Stimulated activated naive CD8-positive, alpha-beta T cell treated with anti-CD3 and anti-CD28 coated beads, Interleukin-15, amount 100 ng/mL, for 72 hours (primary cell): ENCODE results near the gene MAP3K5.
"Not testable (repeated sequence)": the region's sequence is repeated elsewhere in the genome, so short reads cannot be mapped to it uniquely, and the experiment has no call there.

ENCODE experiments used
- ATAC-seq: fragments of 150-1000 bp; cut with Tn5 transposase; 2 replicates; pipeline ENCODE4 v1.10.0; 2021; ENCODE audit warnings: mild to moderate bottlenecking, moderate library complexity
- DNase-seq, 2 donors: peaks; one replicate each; pipeline ENCODE4 v3.0.0; 2021 to 2022
- H3K27ac Mint-ChIP-seq, 2 donors: one replicate each; pipeline ENCODE4 v1.8.0; 2022; ENCODE audit warnings: mild to moderate bottlenecking in 2 of 2, mixed read lengths in 2 of 2, moderate library complexity in 2 of 2
- H3K27me3 Mint-ChIP-seq: one replicate; pipeline ENCODE4 v1.8.0; 2022; ENCODE audit warnings: mixed read lengths
- H3K4me1 Mint-ChIP-seq: one replicate; pipeline ENCODE4 v1.8.0; 2022; ENCODE audit warnings: mild to moderate bottlenecking, mixed read lengths
- H3K4me3 Mint-ChIP-seq, 2 donors: one replicate each; pipeline ENCODE4 v1.8.0; 2022; ENCODE audit warnings: mild to moderate bottlenecking in 2 of 2, mixed read lengths in 2 of 2, moderate library complexity in 1 of 2
- H3K9me3 Mint-ChIP-seq, 2 donors: one replicate each; pipeline ENCODE4 v1.8.0; 2022; ENCODE audit warnings: mixed read lengths in 2 of 2

MAP3K5 gene

GRCh38 chr6:136792410-136793262 is at the start of gene MAP3K5:
TSS of gene MAP3K5 (minus strand) at chr6:136792477. CDS start at chr6:136792157, 320 bp downstream.
- Mint-ChIP-seq H3K27me3 (no peaks in the 10 kb centered on the region), H3K4me1 (peaks cover 36% of the 10 kb centered on the region), H3K9me3 (no peaks in the 10 kb centered on the region), H3K27ac (peak within 1 kb of the TSS; percentile 90 to 93), H3K4me3 (peak within 1 kb of the TSS; percentile 91 to 94)
- peak; percentile 94 to 96 for DNase-seq
- peak; percentile 85 for ATAC-seq

DNA sequence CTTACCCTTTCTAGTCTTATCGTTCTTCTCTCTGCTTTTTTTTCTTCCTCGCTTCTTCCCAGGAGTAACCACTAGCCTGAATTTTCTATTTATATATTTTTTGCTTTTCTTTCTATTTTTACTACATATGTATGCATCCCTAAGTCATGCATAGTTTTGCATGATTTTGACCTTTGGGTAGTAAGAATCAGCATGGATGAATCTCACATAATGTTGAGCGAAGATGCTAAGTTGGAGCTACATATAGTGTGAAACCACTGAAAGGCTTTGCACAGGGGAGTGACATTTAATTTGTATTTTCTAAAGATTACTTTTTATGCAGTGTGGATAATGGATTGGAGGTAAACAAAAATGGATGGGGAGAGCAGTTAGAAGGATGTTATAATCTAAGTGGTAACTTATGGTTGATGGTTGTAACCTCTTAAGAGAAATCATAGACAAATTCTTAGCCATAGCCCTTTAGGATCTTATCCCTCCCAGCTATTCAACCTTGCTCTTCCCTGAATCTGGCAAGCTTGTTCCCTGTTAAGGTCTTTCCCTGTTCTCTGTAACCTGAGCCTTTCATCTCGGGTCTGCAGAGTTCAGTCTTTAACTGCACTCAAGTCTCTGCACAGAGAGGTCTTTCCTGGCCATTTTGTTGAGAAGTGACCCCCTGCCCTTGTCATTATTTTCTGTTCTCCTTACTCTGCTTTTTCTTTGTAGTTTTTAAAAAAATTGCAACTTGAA is 48.2 kb upstream of the MAP3K5 start:
- H3K9me3 Mint-ChIP-seq: no peaks in the 10 kb centered on the region
- no peak for DNase-seq
- ATAC-seq: no peak
- H3K27ac Mint-ChIP-seq: no peak overlapping the region
- H3K27me3 Mint-ChIP-seq: no peaks in the 10 kb centered on the region
- no peak overlapping the region for H3K4me3 Mint-ChIP-seq
- H3K4me1 Mint-ChIP-seq: no peaks in the 10 kb centered on the region

- Mint-ChIP-seq H3K27me3 (no peaks in the 10 kb centered on the region), H3K4me1 (no peaks in the 10 kb centered on the region), H3K4me3 (no peak overlapping the region), H3K27ac (no peak overlapping the region), H3K9me3 (peaks cover 15 to 24% of the 10 kb centered on the region in 2 donors)
- ATAC-seq (no peak), DNase-seq (no peak)
These were observed 39.7 kb upstream of the MAP3K5 start for GRCh38 chr6:136831873-136832562.

GRCh38 chr6:136826216-136826615 is 33.9 kb upstream of the MAP3K5 start:
- ATAC-seq: no peak
- H3K4me3 Mint-ChIP-seq: no peak overlapping the region
- no peak for DNase-seq
- peak overlapping the region in 1 of 2 donors; percentile 30 for H3K27ac Mint-ChIP-seq
- peaks cover 4 to 5% of the 10 kb centered on the region in 2 donors for H3K9me3 Mint-ChIP-seq
- no peaks in the 10 kb centered on the region for H3K27me3 Mint-ChIP-seq
- peaks cover 31% of the 10 kb centered on the region for H3K4me1 Mint-ChIP-seq

- no peaks in the 10 kb centered on the region for H3K9me3 Mint-ChIP-seq
- H3K4me3 Mint-ChIP-seq: peak overlapping the region; percentile 88 to 98
- no peaks in the 10 kb centered on the region for H3K27me3 Mint-ChIP-seq
- peak overlapping the region; percentile 65 to 87 for H3K27ac Mint-ChIP-seq
- ATAC-seq (no peak), DNase-seq (peak in 1 of 2 donors; percentile 2)
- peaks cover 31% of the 10 kb centered on the region for H3K4me1 Mint-ChIP-seq
These were observed 30.9 kb upstream of the MAP3K5 start for GRCh38 chr6:136823128-136823660.

DNA sequence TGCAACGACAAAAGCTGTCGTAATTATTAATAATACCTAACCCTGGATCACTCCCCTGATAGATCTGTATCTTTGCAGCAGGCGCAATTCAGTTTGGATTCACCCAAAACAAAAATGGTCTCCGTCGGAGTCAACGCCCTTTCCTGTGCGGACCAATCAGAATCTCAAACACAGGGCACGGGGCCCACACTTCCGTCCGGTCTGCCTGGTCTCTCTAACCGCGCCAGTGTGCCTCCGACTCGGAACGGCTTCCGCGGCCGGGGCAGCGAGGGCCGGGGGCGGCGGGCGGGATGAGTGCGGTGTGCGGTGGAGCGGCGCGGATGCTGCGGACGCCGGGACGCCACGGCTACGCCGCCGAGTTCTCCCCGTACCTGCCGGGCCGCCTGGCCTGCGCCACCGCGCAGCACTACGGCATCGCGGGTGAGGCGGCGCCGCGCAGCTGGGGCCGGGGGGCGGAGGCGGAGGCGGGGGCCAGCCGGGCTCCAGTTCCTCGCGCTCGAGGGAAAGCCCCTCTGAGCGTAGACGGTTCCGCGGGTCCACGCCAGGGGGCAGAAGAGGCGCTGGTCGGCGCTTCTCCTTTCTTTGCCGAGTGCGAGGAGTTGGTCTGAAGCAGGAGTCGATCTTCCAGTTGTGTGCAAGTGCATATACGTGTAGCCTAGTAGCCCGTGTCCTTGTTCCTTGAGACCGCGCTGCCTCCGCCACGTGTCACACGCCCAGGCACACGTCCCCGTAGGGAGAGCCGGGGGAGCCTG is 30.3 kb upstream of the MAP3K5 start, which contains the start of gene PEX7:
PEX7 (plus strand) TSS at position 217 of the 752 bp plus-strand sequence; CDS start at position 291, 74 bp downstream.
- DNase-seq: peak; percentile 89 to 91
- Mint-ChIP-seq H3K27me3 (no peaks in the 10 kb centered on the region), H3K9me3 (no peaks in the 10 kb centered on the region), H3K27ac (peak within 1 kb of the TSS; percentile 92 to 99), H3K4me1 (peaks cover 31% of the 10 kb centered on the region), H3K4me3 (peak within 1 kb of the TSS; percentile 91 to 98)
- ATAC-seq: peak; percentile 97

DNA sequence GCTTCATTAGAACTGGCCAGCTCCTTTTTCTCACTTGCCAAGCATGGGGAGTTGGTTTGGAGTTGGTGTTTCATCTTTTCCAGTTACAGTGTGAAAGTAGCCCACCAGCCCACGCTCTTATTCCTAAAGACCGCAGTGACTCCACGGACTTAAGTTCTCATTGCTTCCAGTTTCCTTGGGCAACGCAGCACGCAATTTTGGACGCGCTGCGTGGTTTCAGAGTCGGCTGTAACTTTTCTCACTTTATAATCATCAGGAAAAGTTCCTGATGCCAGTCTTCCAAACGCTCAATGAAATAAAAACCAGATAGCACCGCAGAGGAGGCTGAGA is 29.7 kb upstream of the MAP3K5 start:
- peaks cover 5% of the 10 kb centered on the region for H3K27me3 Mint-ChIP-seq
- ATAC-seq (peak; percentile 1), DNase-seq (no peak)
- peak overlapping the region; percentile 91 to 98 for H3K4me3 Mint-ChIP-seq
- no peaks in the 10 kb centered on the region for H3K9me3 Mint-ChIP-seq
- H3K27ac Mint-ChIP-seq: peak overlapping the region; percentile 92 to 99
- peaks cover 31% of the 10 kb centered on the region for H3K4me1 Mint-ChIP-seq

- ATAC-seq (no peak), DNase-seq (no peak)
- no peak overlapping the region for H3K27ac Mint-ChIP-seq
- H3K4me3 Mint-ChIP-seq: no peak overlapping the region
- H3K27me3 Mint-ChIP-seq: peaks cover 6% of the 10 kb centered on the region
- H3K9me3 Mint-ChIP-seq: no peaks in the 10 kb centered on the region
- H3K4me1 Mint-ChIP-seq: peaks cover 24% of the 10 kb centered on the region
These were observed 28.3 kb upstream of the MAP3K5 start for GRCh38 chr6:136820561-136820960.

DNA sequence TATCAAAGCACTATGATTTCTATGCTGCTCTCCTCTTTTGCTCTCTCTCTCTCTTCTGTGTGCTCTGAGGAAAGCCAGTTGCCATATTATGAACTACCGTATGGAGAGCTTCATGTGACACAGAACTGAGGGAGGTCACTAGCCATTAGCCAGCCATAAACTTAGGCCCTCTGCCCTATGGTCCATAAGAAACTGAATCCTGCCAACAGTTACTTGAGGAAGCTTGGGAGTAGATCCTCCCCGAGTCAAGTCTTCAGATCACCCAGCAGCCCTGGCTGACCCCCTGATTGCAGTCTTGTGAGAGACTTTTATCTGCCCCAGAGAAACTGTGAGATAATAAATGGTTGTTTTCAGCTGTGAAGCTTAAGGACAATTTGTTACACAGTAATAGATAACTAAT is 24.4 kb upstream of the MAP3K5 start:
- no peak for ATAC-seq
- Mint-ChIP-seq H3K27ac (no peak overlapping the region), H3K9me3 (no peaks in the 10 kb centered on the region), H3K27me3 (peaks cover 6% of the 10 kb centered on the region), H3K4me3 (no peak overlapping the region), H3K4me1 (peaks cover under 1% of the 10 kb centered on the region)
- no peak for DNase-seq

- not testable (repeated sequence) for H3K27ac Mint-ChIP-seq, H3K4me1 Mint-ChIP-seq, ATAC-seq, H3K9me3 Mint-ChIP-seq, DNase-seq, H3K27me3 Mint-ChIP-seq, H3K4me3 Mint-ChIP-seq
These were observed 23.3 kb upstream of the MAP3K5 start for GRCh38 chr6:136815608-136816007.

DNA sequence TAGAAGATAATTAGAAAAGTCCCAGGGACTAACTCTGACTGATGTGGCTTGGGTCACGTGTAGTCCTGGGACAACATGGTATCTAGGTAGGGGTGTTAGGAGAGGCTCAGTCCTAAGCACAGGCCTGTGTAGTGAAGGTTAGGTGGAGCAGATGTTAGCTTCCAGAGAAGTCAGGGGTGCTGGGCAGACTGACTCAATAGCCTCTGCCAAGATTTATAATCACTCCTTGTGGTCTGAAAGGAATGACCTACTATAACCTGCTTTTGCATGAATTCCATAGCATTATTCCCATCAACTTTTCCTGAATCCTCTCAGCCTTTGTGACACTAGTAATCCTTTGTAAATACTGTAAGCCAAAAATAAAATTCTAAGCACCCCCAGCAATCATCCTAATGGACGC is 19.9 kb upstream of the MAP3K5 start:
- H3K27me3 Mint-ChIP-seq: peaks cover 2% of the 10 kb centered on the region
- ATAC-seq (no peak), DNase-seq (no peak)
- H3K27ac Mint-ChIP-seq: no peak overlapping the region
- no peak overlapping the region for H3K4me3 Mint-ChIP-seq
- H3K4me1 Mint-ChIP-seq: peaks cover 6% of the 10 kb centered on the region
- no peaks in the 10 kb centered on the region for H3K9me3 Mint-ChIP-seq

DNA sequence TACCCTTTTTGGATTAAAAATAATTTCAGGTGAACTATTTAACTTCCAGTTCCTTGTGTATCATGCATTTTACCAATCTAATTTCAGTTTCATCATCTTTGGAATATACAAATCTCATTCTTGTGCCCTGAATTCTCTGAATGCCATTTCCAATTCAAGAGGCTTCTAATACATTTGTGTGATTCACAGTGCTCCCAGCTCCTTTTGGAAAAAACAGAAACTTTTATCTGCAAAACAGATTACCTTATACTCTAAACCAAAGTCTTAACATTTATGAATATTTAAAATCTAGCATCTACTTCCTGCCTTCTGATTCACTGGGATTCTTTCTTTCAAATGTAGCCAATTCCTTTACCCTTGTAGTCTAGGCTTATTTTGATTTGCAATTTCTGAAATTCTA is 19.0 kb upstream of the MAP3K5 start:
- H3K27me3 Mint-ChIP-seq: no peaks in the 10 kb centered on the region
- no peak overlapping the region for H3K4me3 Mint-ChIP-seq
- ATAC-seq: no peak
- H3K9me3 Mint-ChIP-seq: no peaks in the 10 kb centered on the region
- H3K4me1 Mint-ChIP-seq: peaks cover 6% of the 10 kb centered on the region
- H3K27ac Mint-ChIP-seq: no peak overlapping the region
- no peak for DNase-seq

DNA sequence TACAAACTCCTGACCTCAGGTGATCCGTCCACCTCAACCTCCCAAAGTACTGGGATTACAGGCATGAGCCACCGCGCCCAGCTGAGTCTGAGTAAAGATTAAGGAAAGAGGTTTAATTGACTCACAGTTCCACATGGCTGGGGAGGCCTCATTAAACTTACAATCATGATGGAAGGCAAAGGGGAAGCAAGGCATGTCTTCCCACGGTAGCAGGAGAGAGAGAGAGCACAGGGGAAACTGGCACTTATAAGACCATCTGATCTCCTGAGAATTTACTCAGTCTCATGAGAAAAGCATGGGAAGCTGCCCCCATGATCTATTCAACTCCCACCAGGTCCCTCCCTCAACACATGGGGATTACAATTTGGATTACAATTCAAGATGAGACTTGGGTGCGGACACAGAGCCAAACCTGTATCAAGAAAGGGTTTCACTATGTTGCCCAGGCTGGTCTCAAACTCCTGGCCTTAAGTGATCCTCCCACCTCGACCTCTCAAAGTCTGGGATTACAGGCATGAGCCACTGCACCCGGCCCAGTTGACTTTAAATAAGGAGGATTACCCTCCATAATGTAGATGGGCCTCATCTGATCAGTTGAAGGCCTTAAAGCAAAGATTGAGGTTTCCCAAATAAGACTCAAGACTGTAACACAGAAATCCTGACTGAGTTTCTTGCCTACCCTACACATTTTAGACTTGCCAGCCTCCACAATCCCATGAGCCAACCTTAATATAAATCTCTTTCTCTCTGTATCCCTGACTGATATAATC is 17.0 kb upstream of the MAP3K5 start:
- Mint-ChIP-seq H3K4me3 (no peak overlapping the region), H3K27ac (no peak overlapping the region), H3K9me3 (no peaks in the 10 kb centered on the region), H3K27me3 (no peaks in the 10 kb centered on the region), H3K4me1 (peaks cover 6% of the 10 kb centered on the region)
- ATAC-seq (no peak), DNase-seq (no peak)

GRCh38 chr6:136803608-136804007 is 11.3 kb upstream of the MAP3K5 start:
- no peak for DNase-seq
- H3K4me1 Mint-ChIP-seq: no peaks in the 10 kb centered on the region
- no peaks in the 10 kb centered on the region for H3K9me3 Mint-ChIP-seq
- no peak for ATAC-seq
- no peak overlapping the region for H3K27ac Mint-ChIP-seq
- peaks cover 12% of the 10 kb centered on the region for H3K27me3 Mint-ChIP-seq
- H3K4me3 Mint-ChIP-seq: no peak overlapping the region
